Astrocyte (in vitro differentiated cells and primary cell): ENCODE measurements around the gene MAGEB17.
"Not testable (repeated sequence)": the region's sequence is repeated elsewhere in the genome, so short reads cannot be mapped to it uniquely, and the experiment has no call there.

Experiments
- EZH2 ChIP-seq: IDR thresholded peaks from 2 replicates; pipeline ENCODE4 v1.6.1; 2012; ENCODE audit warnings: mild to moderate bottlenecking, low read length, inconsistent platforms; ENCODE audit not compliant: insufficient read depth
- TF ChIP-seq, protein P1 (sequence below): IDR thresholded peaks from 2 replicates; pipeline ENCODE4 v1.5.1; 2011; ENCODE audit warnings: low read depth, mild to moderate bottlenecking, inconsistent platforms, low read length, moderate library complexity; ENCODE audit not compliant: insufficient read depth

GRCh38 chrX:16145093-16145492 lies 22.2 kb upstream of the MAGEB17 start:
- TF ChIP-seq, protein P1, sequence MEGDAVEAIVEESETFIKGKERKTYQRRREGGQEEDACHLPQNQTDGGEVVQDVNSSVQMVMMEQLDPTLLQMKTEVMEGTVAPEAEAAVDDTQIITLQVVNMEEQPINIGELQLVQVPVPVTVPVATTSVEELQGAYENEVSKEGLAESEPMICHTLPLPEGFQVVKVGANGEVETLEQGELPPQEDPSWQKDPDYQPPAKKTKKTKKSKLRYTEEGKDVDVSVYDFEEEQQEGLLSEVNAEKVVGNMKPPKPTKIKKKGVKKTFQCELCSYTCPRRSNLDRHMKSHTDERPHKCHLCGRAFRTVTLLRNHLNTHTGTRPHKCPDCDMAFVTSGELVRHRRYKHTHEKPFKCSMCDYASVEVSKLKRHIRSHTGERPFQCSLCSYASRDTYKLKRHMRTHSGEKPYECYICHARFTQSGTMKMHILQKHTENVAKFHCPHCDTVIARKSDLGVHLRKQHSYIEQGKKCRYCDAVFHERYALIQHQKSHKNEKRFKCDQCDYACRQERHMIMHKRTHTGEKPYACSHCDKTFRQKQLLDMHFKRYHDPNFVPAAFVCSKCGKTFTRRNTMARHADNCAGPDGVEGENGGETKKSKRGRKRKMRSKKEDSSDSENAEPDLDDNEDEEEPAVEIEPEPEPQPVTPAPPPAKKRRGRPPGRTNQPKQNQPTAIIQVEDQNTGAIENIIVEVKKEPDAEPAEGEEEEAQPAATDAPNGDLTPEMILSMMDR, result not testable (repeated sequence)
- TF ChIP-seq EZH2, result not testable (repeated sequence)
